A673 (cell line): Measurements from ENCODE around the gene RAB40A. TPM values are rescaled to one million over a fixed set of nuclear protein-coding genes. Genes with fewer than 3 reads are reported as not detected.

Source experiments
- BruUV-seq: library from RNA; stranded (reverse); fragments of 400-500 nt; replicated peaks from 2 replicates; lab custom pipeline; 2021; lab: Mats Ljungman, UMichigan
- CTCF ChIA-PET: fragments of 300-600 bp; sonication (Branson Sonifier 250); formaldehyde crosslinking; loops from one replicate; lab custom pipeline; 2022; ENCODE audit warnings: antibody characterized with exemption; lab: Charles Lee
- POLR2A ChIA-PET: fragments of 300-600 bp; sonication (Branson Sonifier 250); formaldehyde crosslinking; loops from one replicate; lab custom pipeline; 2022; ENCODE audit warnings: antibody characterized with exemption; ENCODE audit not compliant: low non-redundant PET; lab: Charles Lee
- DNase-seq: peaks from one replicate; pipeline ENCODE4 v3.0.0-alpha.2; 2015; ENCODE audit warnings: low spot score
- H3K27ac ChIP-seq: fragments of 200-600 bp; sonication (generic); 2 replicates; pipeline ENCODE4 v1.5.1; 2016; ENCODE audit warnings: mixed run types, low read depth, mild to moderate bottlenecking, mixed read lengths, antibody characterized with exemption, low read length; ENCODE audit not compliant: poor library complexity, severe bottlenecking
- H3K27me3 ChIP-seq: fragments of 200-600 bp; sonication (generic); replicated peaks from 2 replicates; pipeline ENCODE4 v1.6.1; 2017; ENCODE audit warnings: mixed run types, low read depth, mild to moderate bottlenecking, mixed read lengths, antibody characterized with exemption, low read length; ENCODE audit not compliant: insufficient read depth, poor library complexity
- H3K36me3 ChIP-seq: fragments of 200-600 bp; sonication (generic); 2 replicates; pipeline ENCODE4 v1.6.1; 2016; ENCODE audit warnings: mixed run types, mild to moderate bottlenecking, mixed read lengths, antibody characterized with exemption, low read length; ENCODE audit not compliant: insufficient read depth, poor library complexity, severe bottlenecking
- H3K4me1 ChIP-seq: fragments of 200-600 bp; sonication (generic); 2 replicates; pipeline ENCODE4 v1.6.1; 2017; ENCODE audit warnings: mixed run types, mild to moderate bottlenecking, mixed read lengths, antibody characterized with exemption, low read length; ENCODE audit not compliant: insufficient read depth, poor library complexity, severe bottlenecking
- H3K4me3 ChIP-seq: fragments of 200-600 bp; sonication (generic); 2 replicates; pipeline ENCODE4 v1.5.1; 2016; ENCODE audit warnings: low read depth, mixed run types, mild to moderate bottlenecking, mixed read lengths, low read length; ENCODE audit not compliant: poor library complexity, severe bottlenecking
- H3K9me3 ChIP-seq: fragments of 200-600 bp; sonication (generic); 2 replicates; pipeline ENCODE4 v1.6.1; 2016; ENCODE audit warnings: mixed run types, low read depth, mild to moderate bottlenecking, mixed read lengths, antibody characterized with exemption, low read length; ENCODE audit not compliant: poor library complexity, severe bottlenecking
- EZH2 ChIP-seq: fragments of 200-600 bp; sonication (generic); IDR thresholded peaks from 2 replicates; pipeline ENCODE4 v1.6.1; 2017; ENCODE audit warnings: borderline replicate concordance, low read depth, mild to moderate bottlenecking, mixed read lengths, antibody characterized with exemption, low read length; ENCODE audit not compliant: poor library complexity, severe bottlenecking
- intact Hi-C: fragments of 100-400 bp; cut with micrococcal nuclease; formaldehyde crosslinking; loops from one replicate; pipeline ENCODE4 v1.10.0; 2022; ENCODE audit not compliant: unreplicated experiment
- total RNA-seq: library from RNA; stranded (reverse); gene quantifications from 2 replicates; pipeline ENCODE4 v1.2.3, GENCODE V29; 2021
- TF ChIP-seq, protein P1 (sequence below): fragments of 300-800, 200-600 bp; sonication (generic); conservative IDR thresholded peaks from 2 replicates; pipeline ENCODE4 v1.5.1; 2017; ENCODE audit warnings: low read depth, mild to moderate bottlenecking, antibody characterized with exemption, low read length, moderate library complexity, mixed read lengths

RAB40A gene
- total RNA-seq, 1 experiment from 2014 or later, result not detected

DNA sequence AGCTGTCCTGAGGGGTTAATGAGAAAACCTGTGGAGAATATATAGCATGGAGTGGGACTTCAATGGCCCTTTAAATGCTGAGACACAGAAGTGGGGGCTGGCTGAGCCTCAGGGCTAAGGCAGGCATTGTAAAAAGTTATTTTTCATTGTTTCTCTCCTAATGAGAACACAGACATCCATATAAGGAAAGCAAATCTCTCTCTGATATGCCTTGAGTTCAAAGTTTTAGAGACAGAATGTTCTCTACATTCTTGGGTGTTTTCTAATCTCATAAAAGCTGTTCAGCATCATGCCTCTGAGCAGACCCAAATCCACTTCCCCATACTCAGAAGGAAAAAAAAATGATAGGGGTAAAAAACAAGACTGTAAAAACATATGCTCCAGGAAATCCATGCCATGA, 16.8 kb upstream of the RAB40A start:
- Histone ChIP-seq H3K4me1 (no peaks in the 10 kb centered on the region), H3K36me3 (no peaks in the 10 kb centered on the region), H3K27me3 (no peaks in the 10 kb centered on the region), H3K4me3 (no peak overlapping the region), H3K27ac (no peak overlapping the region), H3K9me3 (no peaks in the 10 kb centered on the region)
- BruUV-seq, result no TSS peak
- POLR2A ChIA-PET, result no interaction called here
- no peak for DNase-seq
- CTCF ChIA-PET, result no interaction called here
- TF ChIP-seq EZH2, result no peak
- TF ChIP-seq, protein P1, sequence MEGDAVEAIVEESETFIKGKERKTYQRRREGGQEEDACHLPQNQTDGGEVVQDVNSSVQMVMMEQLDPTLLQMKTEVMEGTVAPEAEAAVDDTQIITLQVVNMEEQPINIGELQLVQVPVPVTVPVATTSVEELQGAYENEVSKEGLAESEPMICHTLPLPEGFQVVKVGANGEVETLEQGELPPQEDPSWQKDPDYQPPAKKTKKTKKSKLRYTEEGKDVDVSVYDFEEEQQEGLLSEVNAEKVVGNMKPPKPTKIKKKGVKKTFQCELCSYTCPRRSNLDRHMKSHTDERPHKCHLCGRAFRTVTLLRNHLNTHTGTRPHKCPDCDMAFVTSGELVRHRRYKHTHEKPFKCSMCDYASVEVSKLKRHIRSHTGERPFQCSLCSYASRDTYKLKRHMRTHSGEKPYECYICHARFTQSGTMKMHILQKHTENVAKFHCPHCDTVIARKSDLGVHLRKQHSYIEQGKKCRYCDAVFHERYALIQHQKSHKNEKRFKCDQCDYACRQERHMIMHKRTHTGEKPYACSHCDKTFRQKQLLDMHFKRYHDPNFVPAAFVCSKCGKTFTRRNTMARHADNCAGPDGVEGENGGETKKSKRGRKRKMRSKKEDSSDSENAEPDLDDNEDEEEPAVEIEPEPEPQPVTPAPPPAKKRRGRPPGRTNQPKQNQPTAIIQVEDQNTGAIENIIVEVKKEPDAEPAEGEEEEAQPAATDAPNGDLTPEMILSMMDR, result no peak
- intact Hi-C loops, result loop anchor here (10.0 kb wide), 2 partner anchors 139 to 599 kb away; no protein-coding TSS in a partner anchor

DNA sequence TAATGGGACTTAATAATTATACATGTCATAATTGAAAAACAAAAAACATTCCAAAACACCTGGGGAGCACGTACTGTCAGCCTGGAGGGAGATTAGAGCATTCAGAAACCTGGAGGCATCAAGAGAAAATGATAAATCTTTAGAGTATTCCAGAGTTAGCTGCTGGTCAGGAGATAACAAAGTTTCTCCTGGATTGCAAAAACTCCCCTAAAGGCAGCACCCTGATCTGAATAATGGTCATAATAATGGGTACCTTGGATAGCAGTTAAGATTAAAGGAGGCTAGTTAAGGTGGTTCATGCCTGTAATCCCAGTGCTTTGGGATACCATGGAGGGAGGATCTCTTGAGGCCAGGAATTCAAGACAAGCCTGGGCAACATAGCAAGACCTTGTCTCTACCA, 15.9 kb upstream of the RAB40A start:
- no peaks in the 10 kb centered on the region for H3K27me3 ChIP-seq
- ChIA-PET CTCF (no interaction called here), POLR2A (no interaction called here)
- DNase-seq, result no peak
- H3K4me1 ChIP-seq, result no peaks in the 10 kb centered on the region
- no TSS peak for BruUV-seq
- H3K9me3 ChIP-seq, result no peaks in the 10 kb centered on the region
- H3K27ac ChIP-seq, result no peak overlapping the region
- TF ChIP-seq, protein P1, result no peak
- TF ChIP-seq EZH2, result no peak
- no peak overlapping the region for H3K4me3 ChIP-seq
- H3K36me3 ChIP-seq, result no peaks in the 10 kb centered on the region
- intact Hi-C loops, result loop anchor here (10.0 kb wide), 2 partner anchors 140 to 600 kb away; no protein-coding TSS in a partner anchor

DNA sequence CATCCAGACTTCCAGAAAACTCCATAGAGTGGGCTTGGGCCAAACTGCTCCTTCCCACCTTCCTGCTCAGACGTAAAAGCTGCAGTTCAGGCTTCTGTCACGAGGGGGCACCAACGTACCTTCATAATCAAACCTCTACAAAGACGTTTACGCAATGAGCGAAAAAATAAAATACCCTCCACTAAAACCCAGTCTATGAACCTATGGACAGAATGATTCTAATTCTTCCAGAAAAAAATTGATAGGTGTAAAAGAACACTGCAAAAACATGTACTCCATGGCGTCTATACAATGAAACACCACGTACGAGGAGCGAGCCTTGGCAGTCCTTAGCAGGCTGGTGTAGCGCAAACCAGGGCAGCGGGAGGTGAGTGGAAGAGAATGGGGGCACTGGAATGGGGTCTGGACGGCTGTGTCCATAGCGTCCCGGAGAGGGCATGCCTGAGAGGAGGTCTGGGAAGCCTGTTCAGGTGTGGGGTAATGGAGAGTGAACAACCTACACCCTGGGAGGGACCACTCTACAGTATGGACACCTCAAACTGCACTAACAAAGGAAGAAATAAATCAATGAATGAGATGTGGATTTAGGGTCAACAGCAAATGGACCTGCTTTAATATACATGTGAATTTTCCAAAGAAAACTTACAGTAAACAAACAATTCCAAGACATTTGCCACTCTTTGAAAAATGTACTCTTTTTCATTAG, 14.4 kb upstream of the RAB40A start:
- TF ChIP-seq, protein P1, result peak; percentile 86
- no peak for TF ChIP-seq EZH2
- H3K4me3 ChIP-seq, result peak overlapping the region; percentile 31
- POLR2A ChIA-PET, result no interaction called here

More for the DNA sequence above, 14.4 kb upstream of the RAB40A start:
- intact Hi-C loops, result loop anchor here (1.0 to 10.0 kb wide), 4 partner anchors 141 to 601 kb away; no protein-coding TSS in a partner anchor
- CTCF ChIA-PET, result interaction anchor here (0.5 to 1.2 kb wide), 2 partner anchors 71 to 97 kb away, joined by 3 to 5 read pairs; no protein-coding TSS in a partner anchor
- Histone ChIP-seq H3K9me3 (no peaks in the 10 kb centered on the region), H3K36me3 (no peaks in the 10 kb centered on the region), H3K27me3 (no peaks in the 10 kb centered on the region), H3K27ac (no peak overlapping the region), H3K4me1 (no peaks in the 10 kb centered on the region)
- BruUV-seq, result no TSS peak
- DNase-seq, result peak; percentile 72
